ENCODE results near the gene APOC4. TPM values are rescaled to one million over a fixed set of nuclear protein-coding genes. Genes with fewer than 3 reads are reported as not detected.

Gene APOC4
- total and polyA plus RNA-seq, 12 donors: not detected

DNA sequence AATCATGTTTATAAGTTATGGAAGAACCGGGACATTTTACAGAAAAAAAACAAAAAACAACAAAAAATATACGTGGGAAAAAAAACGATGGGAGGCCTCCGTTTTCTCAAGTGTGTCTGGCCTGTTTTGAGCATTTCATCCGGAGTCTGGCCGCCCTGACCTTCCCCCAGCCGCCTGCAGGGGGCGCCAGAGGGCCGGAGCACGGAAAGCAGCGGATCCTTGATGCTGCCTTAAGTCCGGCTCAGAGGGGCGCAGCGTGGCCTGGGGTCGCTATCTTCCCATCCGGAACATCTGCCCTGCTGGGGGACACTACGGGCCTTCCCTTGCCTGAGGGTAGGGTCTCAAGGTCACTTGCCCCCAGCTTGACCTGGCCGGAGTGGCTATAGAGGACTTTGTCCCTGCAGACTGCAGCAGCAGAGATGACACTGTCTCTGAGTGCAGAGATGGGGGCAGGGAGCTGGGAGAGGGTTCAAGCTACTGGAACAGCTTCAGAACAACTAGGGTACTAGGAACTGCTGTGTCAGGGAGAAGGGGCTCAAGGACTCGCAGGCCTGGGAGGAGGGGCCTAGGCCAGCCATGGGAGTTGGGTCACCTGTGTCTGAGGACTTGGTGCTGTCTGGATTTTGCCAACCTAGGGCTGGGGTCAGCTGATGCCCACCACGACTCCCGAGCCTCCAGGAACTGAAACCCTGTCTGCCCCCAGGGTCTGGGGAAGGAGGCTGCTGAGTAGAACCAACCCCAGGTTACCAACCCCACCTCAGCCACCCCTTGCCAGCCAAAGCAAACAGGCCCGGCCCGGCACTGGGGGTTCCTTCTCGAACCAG lies 38.2 kb upstream of the APOC4 start:
- Histone ChIP-seq H3K27ac (no peak overlapping the region), H3K9me3 (no peaks in the 10 kb centered on the region), H3K4me3 (no peak overlapping the region), H3K36me3 (peaks cover 0 to 45% (median 23%) of the 10 kb centered on the region in 9 donors), H3K4me1 (peaks cover 0 to 24% (median 5%) of the 10 kb centered on the region in 9 donors), H3K27me3 (peaks cover 0 to 36% (median 23%) of the 10 kb centered on the region in 7 donors)
- DNase-seq: peak; percentile 58 to 78
- intact Hi-C loops (cut with DNase I): loop anchor here in 9 of 10 donors (1.0 to 10.0 kb wide), 7 partner anchors 47 to 433 kb away; partner anchors contain the start of gene EXOC3L2 (in 1 of the 9)
- 19 to 21% methylated on average over 24 of the region's 24 CpGs for WGBS, 2 donors
- TF ChIP-seq, protein P1, sequence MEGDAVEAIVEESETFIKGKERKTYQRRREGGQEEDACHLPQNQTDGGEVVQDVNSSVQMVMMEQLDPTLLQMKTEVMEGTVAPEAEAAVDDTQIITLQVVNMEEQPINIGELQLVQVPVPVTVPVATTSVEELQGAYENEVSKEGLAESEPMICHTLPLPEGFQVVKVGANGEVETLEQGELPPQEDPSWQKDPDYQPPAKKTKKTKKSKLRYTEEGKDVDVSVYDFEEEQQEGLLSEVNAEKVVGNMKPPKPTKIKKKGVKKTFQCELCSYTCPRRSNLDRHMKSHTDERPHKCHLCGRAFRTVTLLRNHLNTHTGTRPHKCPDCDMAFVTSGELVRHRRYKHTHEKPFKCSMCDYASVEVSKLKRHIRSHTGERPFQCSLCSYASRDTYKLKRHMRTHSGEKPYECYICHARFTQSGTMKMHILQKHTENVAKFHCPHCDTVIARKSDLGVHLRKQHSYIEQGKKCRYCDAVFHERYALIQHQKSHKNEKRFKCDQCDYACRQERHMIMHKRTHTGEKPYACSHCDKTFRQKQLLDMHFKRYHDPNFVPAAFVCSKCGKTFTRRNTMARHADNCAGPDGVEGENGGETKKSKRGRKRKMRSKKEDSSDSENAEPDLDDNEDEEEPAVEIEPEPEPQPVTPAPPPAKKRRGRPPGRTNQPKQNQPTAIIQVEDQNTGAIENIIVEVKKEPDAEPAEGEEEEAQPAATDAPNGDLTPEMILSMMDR (IDR thresholded peaks at IDR 0.05): peak; percentile 97 to 100 (median 99)
- peak; percentile 56 to 87 (median 74) for ATAC-seq

DNA sequence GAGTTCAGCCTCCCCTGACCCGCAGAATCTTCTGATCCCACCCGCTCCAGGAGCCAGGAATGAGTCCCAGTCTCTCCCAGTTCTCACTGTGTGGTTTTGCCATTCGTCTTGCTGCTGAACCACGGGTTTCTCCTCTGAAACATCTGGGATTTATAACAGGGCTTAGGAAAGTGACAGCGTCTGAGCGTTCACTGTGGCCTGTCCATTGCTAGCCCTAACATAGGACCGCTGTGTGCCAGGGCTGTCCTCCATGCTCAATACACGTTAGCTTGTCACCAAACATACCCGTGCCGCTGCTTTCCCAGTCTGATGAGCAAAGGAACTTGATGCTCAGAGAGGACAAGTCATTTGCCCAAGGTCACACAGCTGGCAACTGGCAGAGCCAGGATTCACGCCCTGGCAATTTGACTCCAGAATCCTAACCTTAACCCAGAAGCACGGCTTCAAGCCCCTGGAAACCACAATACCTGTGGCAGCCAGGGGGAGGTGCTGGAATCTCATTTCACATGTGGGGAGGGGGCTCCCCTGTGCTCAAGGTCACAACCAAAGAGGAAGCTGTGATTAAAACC lies 37.5 kb upstream of the APOC4 start:
- H3K9me3 ChIP-seq: no peaks in the 10 kb centered on the region
- no peak for DNase-seq
- TF ChIP-seq, protein P1 (IDR thresholded peaks at IDR 0.05): peak in 1 of 9 donors; percentile 22
- ATAC-seq: no peak
- H3K27me3 ChIP-seq: peaks cover 0 to 36% (median 23%) of the 10 kb centered on the region in 7 donors
- intact Hi-C loops (cut with DNase I): loop anchor here in 5 of 10 donors (1.0 to 10.0 kb wide), 7 partner anchors 46 to 433 kb away; partner anchors contain the start of gene EXOC3L2 (in 1 of the 5)
- 67 to 76% methylated on average over 12 of the region's 12 CpGs for WGBS, 2 donors
- peaks cover 0 to 39% (median 23%) of the 10 kb centered on the region in 9 donors for H3K36me3 ChIP-seq
- peaks cover 0 to 24% (median 5%) of the 10 kb centered on the region in 9 donors for H3K4me1 ChIP-seq
- H3K27ac ChIP-seq: no peak overlapping the region
- H3K4me3 ChIP-seq: no peak overlapping the region

DNA sequence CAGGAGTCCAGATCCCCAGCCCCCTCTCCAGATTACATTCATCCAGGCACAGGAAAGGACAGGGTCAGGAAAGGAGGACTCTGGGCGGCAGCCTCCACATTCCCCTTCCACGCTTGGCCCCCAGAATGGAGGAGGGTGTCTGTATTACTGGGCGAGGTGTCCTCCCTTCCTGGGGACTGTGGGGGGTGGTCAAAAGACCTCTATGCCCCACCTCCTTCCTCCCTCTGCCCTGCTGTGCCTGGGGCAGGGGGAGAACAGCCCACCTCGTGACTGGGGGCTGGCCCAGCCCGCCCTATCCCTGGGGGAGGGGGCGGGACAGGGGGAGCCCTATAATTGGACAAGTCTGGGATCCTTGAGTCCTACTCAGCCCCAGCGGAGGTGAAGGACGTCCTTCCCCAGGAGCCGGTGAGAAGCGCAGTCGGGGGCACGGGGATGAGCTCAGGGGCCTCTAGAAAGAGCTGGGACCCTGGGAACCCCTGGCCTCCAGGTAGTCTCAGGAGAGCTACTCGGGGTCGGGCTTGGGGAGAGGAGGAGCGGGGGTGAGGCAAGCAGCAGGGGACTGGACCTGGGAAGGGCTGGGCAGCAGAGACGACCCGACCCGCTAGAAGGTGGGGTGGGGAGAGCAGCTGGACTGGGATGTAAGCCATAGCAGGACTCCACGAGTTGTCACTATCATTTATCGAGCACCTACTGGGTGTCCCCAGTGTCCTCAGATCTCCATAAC lies 36.4 kb upstream of the APOC4 start, which contains the start of gene APOE:
TSS of gene APOE (plus strand) at position 360 of the 724 bp plus-strand sequence. CDS start 829 bp downstream, outside the sequence.
- no peaks in the 10 kb centered on the region for H3K9me3 ChIP-seq
- peak within 1 kb of the TSS in 7 of 10 donors; percentile 2 to 45 (median 34) for H3K4me3 ChIP-seq
- peaks cover 0 to 28% (median 20%) of the 10 kb centered on the region in 9 donors for H3K36me3 ChIP-seq
- peaks cover 0 to 25% (median 6%) of the 10 kb centered on the region in 9 donors for H3K4me1 ChIP-seq
- TF ChIP-seq, protein P1 (IDR thresholded peaks at IDR 0.05): no peak
- WGBS, 2 donors: 2% methylated on average over 20 of the region's 20 CpGs
- ATAC-seq (peak in 5 of 8 donors; percentile 10 to 36 (median 14)), DNase-seq (no peak)
- intact Hi-C loops (cut with DNase I): loop anchor here in 5 of 10 donors (2.0 to 10.0 kb wide), 4 partner anchors 42 to 429 kb away; partner anchors contain the start of gene APOC2 (in 1 of the 5)
- H3K27ac ChIP-seq: peak within 1 kb of the TSS in 2 of 10 donors; percentile 32 to 47
- peaks cover 0 to 36% (median 23%) of the 10 kb centered on the region in 7 donors for H3K27me3 ChIP-seq
